GM23338 (cell line): ENCODE results near the gene ZFP69. TPM values are rescaled to one million over a fixed set of nuclear protein-coding genes. Genes with fewer than 3 reads are reported as not detected.

ENCODE experiments used
- polyA plus RNA-seq: library from polyadenylated mRNA; unstranded; fragments of >200 nt; fragmentation: Nextera tagmentation; extraction: Ambion mirVana; gene quantifications from 2 replicates; pipeline ENCODE4 v1.2.1, GENCODE V29; 2016
- total RNA-seq: library from RNA; depleted of rRNA; stranded (reverse); fragments of >200 nt; shearing (Covaris generic); gene quantifications from 2 replicates; pipeline ENCODE4 v1.2.3, GENCODE V29; 2014; rRNA removed

ZFP69 gene
- total and polyA plus RNA-seq, 2 experiments from 2014 or later, result 4.6 to 5.1 TPM

Other genes with a start within 250 kb of the ZFP69 start
- not detected in 2 replicates for gene TMCO2, start 229.4 kb upstream of the ZFP69 start, total RNA-seq
- not detected in 2 replicates for gene TMCO2, start 229.4 kb upstream of the ZFP69 start, polyA plus RNA-seq
- gene ZMPSTE24, start 219.1 kb upstream of the ZFP69 start, total RNA-seq, result 51.2 and 76.0 TPM in 2 replicates
- 22.3 and 23.1 TPM in 2 replicates for gene ZMPSTE24, start 219.1 kb upstream of the ZFP69 start, polyA plus RNA-seq
- gene COL9A2, start 160.0 kb upstream of the ZFP69 start, total RNA-seq, result 2.8 and 9.1 TPM in 2 replicates
- 1.7 and 2.6 TPM in 2 replicates for gene COL9A2, start 160.0 kb upstream of the ZFP69 start, polyA plus RNA-seq
- 2.5 and 4.8 TPM in 2 replicates for gene SMAP2, start 103.6 kb upstream of the ZFP69 start, total RNA-seq
- 2.9 and 3.0 TPM in 2 replicates for gene SMAP2, start 103.6 kb upstream of the ZFP69 start, polyA plus RNA-seq
- gene ZFP69B, start 26.8 kb upstream of the ZFP69 start, total RNA-seq, result 10.0 and 10.8 TPM in 2 replicates
- 4.6 and 5.2 TPM in 2 replicates for gene ZFP69B, start 26.8 kb upstream of the ZFP69 start, polyA plus RNA-seq
- gene EXO5, start 31.5 kb downstream of the ZFP69 start, total RNA-seq, result 5.9 and 7.2 TPM in 2 replicates
- gene EXO5, start 31.5 kb downstream of the ZFP69 start, polyA plus RNA-seq, result 3.8 and 4.4 TPM in 2 replicates
- 7.6 and 11.5 TPM in 2 replicates for gene ZNF684, start 54.3 kb downstream of the ZFP69 start, total RNA-seq
- gene ZNF684, start 54.3 kb downstream of the ZFP69 start, polyA plus RNA-seq, result 4.7 and 8.9 TPM in 2 replicates
- gene RIMS3, start 188.4 kb downstream of the ZFP69 start, total RNA-seq, result 19.7 and 27.2 TPM in 2 replicates
- gene RIMS3, start 188.4 kb downstream of the ZFP69 start, polyA plus RNA-seq, result 6.9 and 8.7 TPM in 2 replicates
- gene NFYC, start 214.4 kb downstream of the ZFP69 start, total RNA-seq, result 37.8 and 42.7 TPM in 2 replicates
- 34.5 and 36.2 TPM in 2 replicates for gene NFYC, start 214.4 kb downstream of the ZFP69 start, polyA plus RNA-seq